Common myeloid progenitor, CD34-positive (primary cell): ENCODE measurements around the gene NAB1.

Experiments used
- CTCF ChIA-PET: fragments of 350-600 bp; sonication (Branson Sonifier 250); formaldehyde crosslinking; loops from one replicate; lab custom pipeline; 2021; ENCODE audit warnings: antibody characterized with exemption; lab: Charles Lee
- POLR2A ChIA-PET: fragments of 350-600 bp; sonication (Branson Sonifier 250); formaldehyde crosslinking; loops from one replicate; lab custom pipeline; 2021; ENCODE audit warnings: antibody characterized with exemption; lab: Charles Lee
- DNase-seq, 3 donors: peaks; one replicate each; pipeline versions ENCODE4 v3.0.0 to v3.0.0-alpha.2; 2013
- H3K27ac ChIP-seq, 2 experiments: 1 replicate in 1 of 2; 2 replicates in 1 of 2; pipeline ENCODE4 v1.7.0; 2013; ENCODE audit warnings: inconsistent platforms in 2 of 2, low read length in 2 of 2, mild to moderate bottlenecking in 2 of 2, low read depth in 1 of 2, moderate library complexity in 1 of 2; ENCODE audit not compliant: severe bottlenecking in 2 of 2, insufficient read depth in 1 of 2, poor library complexity in 1 of 2
- H3K27me3 ChIP-seq, 5 experiments: replicated peaks in 2 of 5; 1 replicate in 3 of 5; 2 replicates in 2 of 5; pipeline versions ENCODE4 v1.6.1 to v1.7.0; 2013; ENCODE audit warnings: low read length in 4 of 5, mild to moderate bottlenecking in 2 of 5, moderate library complexity in 2 of 5, inconsistent platforms in 1 of 5; ENCODE audit not compliant: insufficient read depth in 5 of 5, control insufficient read depth in 4 of 5
- H3K36me3 ChIP-seq, 4 experiments: 1 replicate in 2 of 4; 2 replicates in 2 of 4; pipeline versions ENCODE4 v1.6.1 to v1.7.0; 2013; ENCODE audit warnings: low read length in 3 of 4, control low read depth in 1 of 4, mild to moderate bottlenecking in 1 of 4; ENCODE audit not compliant: control insufficient read depth in 4 of 4, insufficient read depth in 4 of 4
- H3K4me1 ChIP-seq, 4 experiments: 1 replicate in 3 of 4; 2 replicates in 1 of 4; pipeline versions ENCODE4 v1.6.1 to v1.7.1; 2013; ENCODE audit warnings: low read length in 3 of 4, mild to moderate bottlenecking in 3 of 4, control low read depth in 1 of 4, inconsistent platforms in 1 of 4, moderate library complexity in 1 of 4; ENCODE audit not compliant: control insufficient read depth in 4 of 4, insufficient read depth in 4 of 4; ENCODE audit errors: control extremely low read depth in 1 of 4
- H3K4me3 ChIP-seq, 7 experiments: 1 replicate in 4 of 7; 2 replicates in 3 of 7; pipeline versions ENCODE4 v1.5.1 to v1.7.0; 2013; ENCODE audit warnings: mild to moderate bottlenecking in 7 of 7, low read length in 6 of 7, moderate library complexity in 6 of 7, inconsistent platforms in 2 of 7, low read depth in 2 of 7, control low read depth in 1 of 7; ENCODE audit not compliant: insufficient read depth in 4 of 7, control insufficient read depth in 1 of 7; ENCODE audit errors: extremely low read depth in 1 of 7
- H3K9me3 ChIP-seq, 5 experiments: 1 replicate in 4 of 5; 2 replicates in 1 of 5; pipeline versions ENCODE4 v1.6.1 to v1.7.1; 2013; ENCODE audit warnings: low read length in 4 of 5, mild to moderate bottlenecking in 2 of 5, inconsistent platforms in 1 of 5, low read depth in 1 of 5, moderate library complexity in 1 of 5; ENCODE audit not compliant: control insufficient read depth in 4 of 5, insufficient read depth in 2 of 5; ENCODE audit errors: control extremely low read depth in 1 of 5
- WGBS: methylation state at CpG from one replicate; pipeline ENCODE4 v1.1.5; 2013; ENCODE audit not compliant: insufficient coverage; 5-methylcytosine and 5-hydroxymethylcytosine counted together

Gene NAB1

DNA sequence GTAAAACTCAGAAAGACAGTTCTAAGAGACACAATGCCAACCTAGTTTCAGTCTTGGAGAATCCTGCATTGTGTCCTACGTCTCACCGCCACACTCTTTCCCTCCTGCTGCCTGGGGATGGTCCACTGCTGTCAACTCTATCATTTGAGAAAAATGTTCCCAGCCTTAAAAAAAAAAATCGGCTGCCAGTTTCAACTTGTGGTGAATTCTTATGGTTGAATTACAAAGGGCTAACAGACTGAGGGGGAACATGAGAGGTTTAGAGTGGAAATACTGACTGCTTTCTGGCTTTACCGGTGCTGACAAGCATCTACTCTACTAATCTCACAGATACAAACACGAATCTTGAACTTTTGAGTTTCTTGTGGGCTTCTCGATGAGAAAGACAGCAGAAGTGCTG, 74.0 kb downstream of the NAB1 start:
- H3K4me1 ChIP-seq = no peaks in the 10 kb centered on the region
- 98% methylated on average over 5 of the region's 6 CpGs for WGBS
- no peaks in the 10 kb centered on the region for H3K36me3 ChIP-seq
- no peaks in the 10 kb centered on the region for H3K27me3 ChIP-seq
- ChIA-PET CTCF (no interaction called here), POLR2A (interaction anchor here (0.6 kb wide), 1 partner anchor 14 kb away, joined by 3 read pairs; no protein-coding TSS in a partner anchor)
- H3K9me3 ChIP-seq = no peaks in the 10 kb centered on the region
- no peak for DNase-seq
- H3K4me3 ChIP-seq = no peak overlapping the region
- H3K27ac ChIP-seq = no peak overlapping the region

DNA sequence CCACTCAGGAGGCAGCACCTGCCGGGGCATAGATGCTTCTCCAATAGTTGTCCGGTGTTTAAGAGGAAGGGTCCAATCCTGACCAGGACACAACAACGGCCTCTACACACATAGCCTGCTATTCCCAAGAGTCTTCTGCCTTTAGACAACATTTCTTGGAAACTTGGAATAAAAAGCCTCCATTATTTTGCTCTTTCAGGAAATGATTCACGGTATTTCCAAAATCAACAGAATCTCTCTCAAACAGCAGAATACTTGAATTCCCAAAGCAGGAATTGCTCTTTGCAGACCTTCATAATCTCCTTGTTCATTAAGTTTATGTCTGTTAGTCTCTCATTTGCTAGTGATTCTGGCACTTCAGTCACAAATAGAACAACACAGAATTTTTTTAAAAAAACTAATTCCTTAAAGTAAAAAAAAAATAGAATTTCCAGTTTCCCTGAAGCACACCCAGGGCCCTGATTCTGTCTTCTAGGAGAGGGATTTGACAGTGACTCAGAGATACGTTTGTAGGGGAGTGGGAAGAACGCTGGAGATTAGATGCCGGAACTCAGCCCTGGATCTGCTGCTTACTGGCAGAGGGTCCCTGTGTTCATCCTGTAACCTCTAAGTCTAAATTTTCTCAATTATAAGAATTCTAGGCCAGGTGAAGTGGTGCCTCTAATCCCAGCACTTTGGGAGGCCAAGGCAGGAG, 74.7 kb downstream of the NAB1 start:
- Histone ChIP-seq H3K27ac (no peak overlapping the region), H3K4me1 (no peaks in the 10 kb centered on the region), H3K4me3 (no peak overlapping the region), H3K27me3 (no peaks in the 10 kb centered on the region), H3K9me3 (no peaks in the 10 kb centered on the region), H3K36me3 (no peaks in the 10 kb centered on the region)
- CTCF ChIA-PET = no interaction called here
- POLR2A ChIA-PET = no interaction called here
- 100% methylated on average over 4 of the region's 7 CpGs for WGBS
- no peak for DNase-seq

DNA sequence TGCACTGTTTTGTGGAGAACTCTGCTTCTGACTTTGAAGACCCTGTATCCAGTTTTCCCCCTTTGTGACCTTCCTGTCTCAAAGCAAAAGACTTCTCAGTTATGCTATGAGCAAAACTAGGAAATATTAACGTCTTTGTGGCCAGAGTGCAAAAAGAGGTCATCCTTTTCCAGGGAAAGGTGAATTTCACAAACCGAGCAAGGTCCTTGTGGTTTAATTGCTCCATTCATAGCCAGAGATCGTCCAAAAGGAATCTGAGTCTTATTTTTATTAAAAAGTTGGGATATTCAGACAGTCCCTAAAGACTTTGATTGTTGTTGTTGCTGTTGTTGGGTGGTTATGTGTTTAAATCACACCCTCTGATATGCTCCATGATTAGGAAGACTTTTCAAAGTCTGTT, 77.4 kb downstream of the NAB1 start:
- Histone ChIP-seq H3K27ac (no peak overlapping the region), H3K4me1 (no peaks in the 10 kb centered on the region), H3K9me3 (no peaks in the 10 kb centered on the region), H3K4me3 (no peak overlapping the region), H3K27me3 (no peaks in the 10 kb centered on the region), H3K36me3 (no peaks in the 10 kb centered on the region)
- ChIA-PET CTCF (no interaction called here), POLR2A (no interaction called here)
- DNase-seq = no peak
- WGBS = 85% methylated on average over 2 of the region's 3 CpGs

DNA sequence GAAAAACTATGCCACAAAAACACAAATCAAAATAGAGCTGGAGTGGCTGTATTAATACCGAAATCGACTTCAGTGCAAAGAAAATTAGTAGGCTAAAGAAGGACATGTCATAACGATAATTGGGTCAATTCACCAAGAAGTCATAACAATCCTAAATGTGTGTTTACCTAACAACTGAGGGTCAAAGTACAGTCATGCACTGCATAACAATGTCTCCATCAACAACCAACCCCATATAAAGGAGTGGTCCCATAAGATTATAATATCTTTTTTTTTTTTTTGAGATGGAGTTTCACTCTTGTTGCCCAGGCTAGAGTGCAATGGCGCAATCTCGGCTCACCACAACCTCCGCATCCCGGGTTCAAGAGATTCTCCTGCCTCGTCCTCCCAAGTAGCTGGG, 87.5 kb downstream of the NAB1 start:
- CTCF ChIA-PET = no interaction called here

DNA sequence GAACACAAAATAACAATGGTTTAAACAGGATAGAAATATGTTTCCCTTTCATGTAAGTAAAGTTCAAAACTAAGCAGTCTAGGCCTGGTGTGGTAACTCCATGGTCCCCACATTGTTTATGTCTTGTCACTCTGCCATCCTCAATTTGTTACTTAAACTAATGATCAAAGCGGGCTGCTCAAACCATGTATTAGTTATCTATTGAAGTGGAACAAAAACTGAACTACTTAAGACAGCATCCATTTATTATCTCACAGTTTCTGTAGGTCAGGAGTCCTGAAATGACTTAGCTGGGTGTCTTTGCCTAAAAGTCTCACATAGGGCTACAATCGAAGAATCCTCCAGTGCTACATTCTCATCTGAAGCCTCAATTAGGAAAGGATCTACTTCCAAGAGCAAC, 91.6 kb downstream of the NAB1 start:
- POLR2A ChIA-PET = no interaction called here
- CTCF ChIA-PET = interaction anchor here (1.7 kb wide), 1 partner anchor 20 kb away, joined by 4 read pairs; no protein-coding TSS in a partner anchor
- H3K27ac ChIP-seq = no peak overlapping the region
- H3K27me3 ChIP-seq = no peaks in the 10 kb centered on the region
- 100% methylated on average over 1 of the region's 2 CpGs for WGBS
- no peaks in the 10 kb centered on the region for H3K4me1 ChIP-seq
- H3K4me3 ChIP-seq = no peak overlapping the region
- DNase-seq = no peak
- peaks cover 0 to 2% (median 0%) of the 10 kb centered on the region in 5 experiments for H3K9me3 ChIP-seq
- H3K36me3 ChIP-seq = no peaks in the 10 kb centered on the region

More for the DNA sequence above, 87.5 kb downstream of the NAB1 start:
- WGBS = 100% methylated on average over 2 of the region's 8 CpGs
- H3K27me3 ChIP-seq = no peaks in the 10 kb centered on the region
- no peaks in the 10 kb centered on the region for H3K36me3 ChIP-seq
- no peaks in the 10 kb centered on the region for H3K4me1 ChIP-seq
- no peak for DNase-seq
- no peak overlapping the region for H3K4me3 ChIP-seq
- POLR2A ChIA-PET = no interaction called here
- H3K27ac ChIP-seq = no peak overlapping the region
- H3K9me3 ChIP-seq = no peaks in the 10 kb centered on the region
